Testis (tissue), 2 donors: Measurements from ENCODE around the gene HES2.

Experiments
- POLR2A ChIP-seq: fragments of 450-650 bp; IDR thresholded peaks from one replicate; pipeline ENCODE4 v1.6.1; 2017; ENCODE audit warnings: antibody characterized with exemption, mild to moderate bottlenecking, moderate library complexity
- TF ChIP-seq, protein P1 (sequence below), 3 experiments: fragments of 450-650 bp in 2 of 3; fragments of 200-600 bp in 1 of 3; sonication (generic) in 1 of 3; IDR thresholded peaks; one replicate each; pipeline ENCODE4 v1.5.1; 2016 to 2019; ENCODE audit warnings: antibody characterized with exemption in 3 of 3, mild to moderate bottlenecking in 2 of 3, moderate library complexity in 1 of 3

DNA sequence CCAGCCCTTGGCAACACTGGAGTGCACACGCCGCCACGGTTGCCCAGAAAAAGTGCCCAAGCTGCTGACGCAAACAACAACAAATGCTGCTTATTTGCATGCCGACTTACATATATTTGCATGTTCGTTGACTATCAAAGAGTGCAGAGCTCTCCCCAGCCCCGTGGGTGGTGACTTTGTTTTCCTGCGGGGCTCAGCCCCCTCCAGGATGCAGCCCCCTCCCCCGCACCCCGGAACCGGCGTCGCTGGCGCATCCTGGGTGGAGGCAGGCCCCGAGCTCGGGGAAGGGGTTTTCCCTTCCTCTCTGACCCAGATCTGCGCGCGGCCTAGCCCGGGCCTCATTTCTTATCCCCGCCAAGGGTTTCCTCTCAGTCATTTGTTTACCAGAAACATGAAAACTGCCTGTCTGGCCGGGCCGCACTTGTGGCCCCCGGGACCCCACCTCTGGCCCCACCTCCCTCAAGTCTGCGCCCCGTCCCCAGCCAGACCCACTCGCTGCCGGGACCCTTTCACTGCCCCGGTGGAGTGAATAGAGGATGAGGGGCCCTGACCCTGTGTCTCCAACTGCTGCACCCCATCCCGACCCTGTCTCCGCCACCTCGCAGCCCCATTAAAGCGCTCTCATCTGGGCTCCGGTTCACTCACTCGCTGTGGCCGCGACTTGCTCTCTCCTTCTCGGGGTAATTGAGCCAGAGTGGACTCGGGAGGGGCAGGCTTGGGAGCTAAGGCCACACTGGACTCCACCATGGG lies 40.8 kb upstream of the HES2 start:
- TF ChIP-seq, protein P1, sequence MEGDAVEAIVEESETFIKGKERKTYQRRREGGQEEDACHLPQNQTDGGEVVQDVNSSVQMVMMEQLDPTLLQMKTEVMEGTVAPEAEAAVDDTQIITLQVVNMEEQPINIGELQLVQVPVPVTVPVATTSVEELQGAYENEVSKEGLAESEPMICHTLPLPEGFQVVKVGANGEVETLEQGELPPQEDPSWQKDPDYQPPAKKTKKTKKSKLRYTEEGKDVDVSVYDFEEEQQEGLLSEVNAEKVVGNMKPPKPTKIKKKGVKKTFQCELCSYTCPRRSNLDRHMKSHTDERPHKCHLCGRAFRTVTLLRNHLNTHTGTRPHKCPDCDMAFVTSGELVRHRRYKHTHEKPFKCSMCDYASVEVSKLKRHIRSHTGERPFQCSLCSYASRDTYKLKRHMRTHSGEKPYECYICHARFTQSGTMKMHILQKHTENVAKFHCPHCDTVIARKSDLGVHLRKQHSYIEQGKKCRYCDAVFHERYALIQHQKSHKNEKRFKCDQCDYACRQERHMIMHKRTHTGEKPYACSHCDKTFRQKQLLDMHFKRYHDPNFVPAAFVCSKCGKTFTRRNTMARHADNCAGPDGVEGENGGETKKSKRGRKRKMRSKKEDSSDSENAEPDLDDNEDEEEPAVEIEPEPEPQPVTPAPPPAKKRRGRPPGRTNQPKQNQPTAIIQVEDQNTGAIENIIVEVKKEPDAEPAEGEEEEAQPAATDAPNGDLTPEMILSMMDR (IDR thresholded peaks at IDR 0.05) = no peak
- no peak for TF ChIP-seq POLR2A
